Measurements from ENCODE around the gene DLG5.

DNA sequence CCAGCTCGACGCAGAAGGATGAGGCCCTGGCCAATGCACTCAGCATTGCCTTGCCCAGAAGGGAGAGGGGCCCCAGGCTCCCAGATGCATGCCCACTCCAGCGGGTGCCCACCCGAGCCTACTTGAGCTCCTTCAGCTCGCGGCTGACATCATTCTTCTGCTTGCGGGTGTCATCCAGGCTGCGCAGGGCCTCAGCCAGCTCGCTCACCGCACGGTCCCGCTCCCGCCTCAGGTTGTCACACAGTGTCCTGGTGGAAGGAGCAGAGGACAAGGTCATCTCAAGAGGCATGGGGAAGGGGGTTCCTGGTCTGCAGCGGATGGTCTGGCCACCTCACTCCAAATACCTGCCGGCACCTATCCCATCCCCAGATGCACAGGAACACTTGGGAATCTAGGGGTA, 92.8 kb downstream of the DLG5 start:
- TF ChIP-seq CEBPB (IDR thresholded peaks at IDR 0.05) = no peak
- no peak for TF ChIP-seq YY1 (IDR thresholded peaks at IDR 0.05; ENCODE audit: low read depth)
- TF ChIP-seq FOXM1 (IDR thresholded peaks at IDR 0.05; ENCODE audit: borderline replicate concordance, low read depth) = no peak
- TF ChIP-seq ZBTB7A (IDR thresholded peaks at IDR 0.05; ENCODE audit: low read depth) = no peak
- TF ChIP-seq NFIC (IDR thresholded peaks at IDR 0.05) = no peak
- no peak for TF ChIP-seq RAD21 (IDR thresholded peaks at IDR 0.05; ENCODE audit: low read depth)
- no peak for TF ChIP-seq TCF12 (IDR thresholded peaks at IDR 0.05; ENCODE audit: low read depth)
- TF ChIP-seq EP300 (IDR thresholded peaks at IDR 0.05; ENCODE audit: borderline replicate concordance) = no peak
- TF ChIP-seq EGR1 (IDR thresholded peaks at IDR 0.05) = no peak
- TF ChIP-seq, protein P1, sequence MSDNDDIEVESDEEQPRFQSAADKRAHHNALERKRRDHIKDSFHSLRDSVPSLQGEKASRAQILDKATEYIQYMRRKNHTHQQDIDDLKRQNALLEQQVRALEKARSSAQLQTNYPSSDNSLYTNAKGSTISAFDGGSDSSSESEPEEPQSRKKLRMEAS (IDR thresholded peaks at IDR 0.05) = no peak
- TF ChIP-seq, protein P2, sequence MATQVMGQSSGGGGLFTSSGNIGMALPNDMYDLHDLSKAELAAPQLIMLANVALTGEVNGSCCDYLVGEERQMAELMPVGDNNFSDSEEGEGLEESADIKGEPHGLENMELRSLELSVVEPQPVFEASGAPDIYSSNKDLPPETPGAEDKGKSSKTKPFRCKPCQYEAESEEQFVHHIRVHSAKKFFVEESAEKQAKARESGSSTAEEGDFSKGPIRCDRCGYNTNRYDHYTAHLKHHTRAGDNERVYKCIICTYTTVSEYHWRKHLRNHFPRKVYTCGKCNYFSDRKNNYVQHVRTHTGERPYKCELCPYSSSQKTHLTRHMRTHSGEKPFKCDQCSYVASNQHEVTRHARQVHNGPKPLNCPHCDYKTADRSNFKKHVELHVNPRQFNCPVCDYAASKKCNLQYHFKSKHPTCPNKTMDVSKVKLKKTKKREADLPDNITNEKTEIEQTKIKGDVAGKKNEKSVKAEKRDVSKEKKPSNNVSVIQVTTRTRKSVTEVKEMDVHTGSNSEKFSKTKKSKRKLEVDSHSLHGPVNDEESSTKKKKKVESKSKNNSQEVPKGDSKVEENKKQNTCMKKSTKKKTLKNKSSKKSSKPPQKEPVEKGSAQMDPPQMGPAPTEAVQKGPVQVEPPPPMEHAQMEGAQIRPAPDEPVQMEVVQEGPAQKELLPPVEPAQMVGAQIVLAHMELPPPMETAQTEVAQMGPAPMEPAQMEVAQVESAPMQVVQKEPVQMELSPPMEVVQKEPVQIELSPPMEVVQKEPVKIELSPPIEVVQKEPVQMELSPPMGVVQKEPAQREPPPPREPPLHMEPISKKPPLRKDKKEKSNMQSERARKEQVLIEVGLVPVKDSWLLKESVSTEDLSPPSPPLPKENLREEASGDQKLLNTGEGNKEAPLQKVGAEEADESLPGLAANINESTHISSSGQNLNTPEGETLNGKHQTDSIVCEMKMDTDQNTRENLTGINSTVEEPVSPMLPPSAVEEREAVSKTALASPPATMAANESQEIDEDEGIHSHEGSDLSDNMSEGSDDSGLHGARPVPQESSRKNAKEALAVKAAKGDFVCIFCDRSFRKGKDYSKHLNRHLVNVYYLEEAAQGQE (IDR thresholded peaks at IDR 0.05; ENCODE audit: low read depth) = no peak
